Activated effector memory CD4-positive, alpha-beta T cell treated with Interleukin-2 at 50 U/mL for 16 hours (primary cell): ENCODE results near the gene AK4.
"Not testable (repeated sequence)": the region's sequence is repeated elsewhere in the genome, so short reads cannot be mapped to it uniquely, and the experiment has no call there.

Experiments used
- DNase-seq: peaks from one replicate; pipeline ENCODE4 v3.0.0-alpha.2; 2020

Gene AK4

DNA sequence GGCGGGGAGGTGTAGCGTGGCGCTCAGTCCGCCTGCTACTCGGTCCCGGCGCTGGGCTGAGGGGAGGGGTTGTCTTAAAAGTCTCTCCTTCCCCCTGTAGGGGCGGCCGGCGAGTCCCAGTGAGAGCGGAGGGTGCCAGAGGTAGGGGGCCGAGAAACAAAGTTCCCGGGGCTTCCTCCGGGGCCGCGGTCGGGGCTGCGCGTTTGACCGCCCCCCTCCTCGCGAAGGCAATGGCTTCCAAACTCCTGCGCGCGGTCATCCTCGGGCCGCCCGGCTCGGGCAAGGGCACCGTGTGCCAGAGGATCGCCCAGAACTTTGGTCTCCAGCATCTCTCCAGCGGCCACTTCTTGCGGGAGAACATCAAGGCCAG is at the start of gene AK4:
AK4 (plus strand) TSS at position 26 of the 370 bp plus-strand sequence; CDS start at position 231, 205 bp downstream.
- not testable (repeated sequence) for DNase-seq

DNA sequence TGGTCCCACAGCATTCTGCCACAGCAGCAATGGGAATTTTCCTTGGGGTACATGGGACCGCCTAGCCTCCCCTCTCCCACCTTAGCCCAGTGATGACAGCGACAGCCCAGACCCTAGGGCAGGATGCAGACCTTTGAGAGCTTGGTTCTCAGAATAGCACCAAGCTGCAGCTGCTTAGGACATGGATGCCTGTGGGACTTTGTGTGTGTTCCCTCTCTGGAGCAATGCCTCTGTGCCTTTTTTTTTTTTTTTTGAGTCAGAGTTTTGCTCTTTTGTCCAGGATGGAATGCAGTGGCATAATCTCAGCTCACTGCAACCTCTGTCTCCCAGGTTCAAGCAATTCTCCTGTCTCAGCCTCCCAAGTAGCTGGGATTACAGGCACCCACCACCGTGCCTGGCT is 44.2 kb upstream of the AK4 start:
- DNase-seq = no peak

- DNase-seq = no peak
Observed at GRCh38 chr1:65104854-65105534, 43.0 kb upstream of the AK4 start.

DNA sequence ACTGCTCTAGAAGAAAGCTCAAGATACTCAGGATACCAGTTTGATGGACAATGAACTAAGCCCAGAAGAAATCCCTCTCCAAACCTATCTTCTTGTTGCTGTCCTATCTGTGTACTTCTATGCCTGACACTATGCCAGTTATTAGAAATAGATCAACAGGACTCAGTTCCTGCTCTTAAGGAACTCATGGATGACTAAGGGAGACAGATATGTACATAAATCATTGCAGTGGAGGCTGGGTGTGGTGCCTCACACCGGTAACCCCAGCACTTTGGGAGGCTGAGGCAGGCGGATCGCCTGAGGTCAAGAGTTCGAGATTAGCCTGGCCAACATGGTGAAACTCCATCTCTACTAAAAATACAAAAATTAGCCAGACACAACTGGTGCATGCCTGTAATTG is 42.4 kb upstream of the AK4 start:
- DNase-seq = no peak

DNA sequence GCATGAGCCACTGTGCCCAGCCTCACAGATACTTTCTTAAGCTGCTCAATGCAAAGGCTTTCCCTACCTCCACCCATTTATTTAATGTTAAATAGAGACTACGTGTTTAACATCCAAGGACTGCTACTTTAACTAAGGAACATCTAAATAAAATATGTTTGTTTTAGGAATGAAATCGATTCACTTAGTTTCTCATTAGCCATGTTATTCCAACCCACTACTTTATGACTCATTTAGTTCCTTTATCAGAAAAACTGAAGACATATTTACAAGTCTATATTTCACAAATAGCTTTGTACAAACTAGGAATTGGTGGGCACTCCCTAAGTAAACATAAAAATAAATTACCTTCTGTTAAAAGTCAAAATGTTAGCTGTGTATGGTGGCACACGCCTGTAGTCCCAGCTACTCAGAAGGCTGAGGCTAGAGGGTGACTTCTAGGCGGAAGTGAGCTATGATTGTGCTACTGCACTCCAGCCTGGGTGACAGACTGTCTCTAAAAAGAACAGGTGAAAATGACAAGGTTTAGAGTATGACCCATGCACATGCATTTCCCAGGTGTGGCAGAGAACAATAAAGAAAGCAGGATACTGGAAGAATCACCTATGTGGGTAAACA is 39.9 kb upstream of the AK4 start:
- no peak for DNase-seq

DNA sequence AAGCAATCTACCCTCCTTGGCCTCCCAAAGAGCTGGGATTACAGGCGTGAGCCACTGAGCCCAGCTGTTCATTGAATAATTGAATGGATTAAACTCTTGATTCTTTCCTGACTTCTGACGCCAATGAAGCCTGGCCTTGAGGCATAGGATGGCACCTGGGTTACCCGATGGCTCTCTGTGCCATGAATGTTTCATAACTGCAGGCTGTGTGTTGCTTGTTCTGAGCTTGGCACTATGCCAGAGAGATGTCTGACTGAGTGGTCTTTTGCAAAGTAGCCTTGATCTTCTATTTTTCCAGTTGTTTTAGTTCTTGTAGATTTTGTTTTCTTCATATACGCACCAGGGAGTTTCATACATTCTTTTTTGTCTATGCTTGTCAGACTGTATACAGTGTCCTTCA is 38.5 kb upstream of the AK4 start:
- DNase-seq = no peak

DNA sequence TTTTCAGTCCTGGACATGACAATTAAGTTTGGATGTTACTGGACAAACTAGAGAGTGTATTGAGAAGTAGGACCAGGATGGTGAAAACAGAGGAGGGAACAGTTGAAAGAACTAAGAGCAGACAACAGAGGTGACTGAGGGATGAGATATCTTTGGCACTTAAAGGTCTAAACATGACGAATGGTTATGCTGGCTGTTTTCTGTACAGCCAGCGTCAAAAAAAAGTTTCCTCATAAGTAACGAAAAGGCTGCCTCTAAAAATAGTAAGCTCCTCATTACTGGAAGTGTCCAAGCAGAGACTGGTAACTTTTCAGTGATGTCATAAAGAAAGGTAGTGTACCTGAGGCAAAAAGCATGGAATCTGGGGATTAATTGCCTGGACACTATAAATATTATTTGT is 35.2 kb upstream of the AK4 start:
- DNase-seq = no peak

- DNase-seq = no peak
Observed at GRCh38 chr1:65113298-65113697, 34.7 kb upstream of the AK4 start.

- no peak for DNase-seq
Observed at GRCh38 chr1:65114322-65114721, 33.7 kb upstream of the AK4 start.

DNA sequence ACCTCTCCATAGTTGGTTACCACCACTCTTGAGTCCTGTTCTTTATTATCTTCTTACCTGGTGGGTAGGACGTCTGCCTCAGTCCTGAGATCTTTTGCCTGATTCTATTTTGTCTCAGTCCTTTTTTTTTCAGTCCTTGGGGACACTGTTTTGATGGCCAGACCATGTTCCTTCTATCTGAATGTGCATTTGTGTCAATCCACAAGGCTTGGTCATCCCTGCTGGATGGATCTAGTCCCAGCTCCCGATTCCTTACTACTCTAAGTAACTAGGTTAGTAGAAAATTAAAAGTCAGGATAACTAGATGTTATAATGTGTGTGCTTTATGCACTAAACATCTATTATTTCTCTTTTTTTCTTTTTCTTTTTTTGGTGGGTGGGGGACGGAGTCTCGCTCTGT is 28.1 kb upstream of the AK4 start:
- DNase-seq = no peak

GRCh38 chr1:65129104-65129503 is 18.9 kb upstream of the AK4 start:
- not testable (repeated sequence) for DNase-seq

DNA sequence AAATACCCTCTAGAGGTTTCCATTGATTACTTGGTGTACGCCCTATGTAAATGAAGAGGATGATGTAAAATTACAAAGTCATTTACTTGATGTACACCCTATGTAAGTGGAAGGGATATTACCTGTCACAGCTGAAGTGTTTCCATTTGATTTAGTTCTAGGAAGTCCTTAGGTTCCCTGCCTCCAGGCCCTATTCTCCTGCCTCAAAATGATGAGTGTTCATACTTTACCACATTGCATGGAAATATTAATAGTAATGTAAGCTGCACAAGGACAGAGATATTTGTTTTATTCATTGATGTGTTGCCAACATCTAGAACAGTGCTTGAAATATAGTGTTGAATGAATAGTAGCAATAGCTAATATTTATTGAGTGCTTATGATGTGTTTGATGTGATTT is 9.5 kb upstream of the AK4 start:
- no peak for DNase-seq

- not testable (repeated sequence) for DNase-seq
Observed at GRCh38 chr1:65139793-65140192, 8.2 kb upstream of the AK4 start.

- no peak for DNase-seq
Observed at GRCh38 chr1:65141394-65141793, 6.6 kb upstream of the AK4 start.

GRCh38 chr1:65141918-65142317 is 6.1 kb upstream of the AK4 start:
- DNase-seq = no peak

- not testable (repeated sequence) for DNase-seq
Observed at GRCh38 chr1:65143112-65143658, 4.8 kb upstream of the AK4 start.

- no peak for DNase-seq
Observed at GRCh38 chr1:65146908-65147423, 1.0 kb upstream of the AK4 start.

DNA sequence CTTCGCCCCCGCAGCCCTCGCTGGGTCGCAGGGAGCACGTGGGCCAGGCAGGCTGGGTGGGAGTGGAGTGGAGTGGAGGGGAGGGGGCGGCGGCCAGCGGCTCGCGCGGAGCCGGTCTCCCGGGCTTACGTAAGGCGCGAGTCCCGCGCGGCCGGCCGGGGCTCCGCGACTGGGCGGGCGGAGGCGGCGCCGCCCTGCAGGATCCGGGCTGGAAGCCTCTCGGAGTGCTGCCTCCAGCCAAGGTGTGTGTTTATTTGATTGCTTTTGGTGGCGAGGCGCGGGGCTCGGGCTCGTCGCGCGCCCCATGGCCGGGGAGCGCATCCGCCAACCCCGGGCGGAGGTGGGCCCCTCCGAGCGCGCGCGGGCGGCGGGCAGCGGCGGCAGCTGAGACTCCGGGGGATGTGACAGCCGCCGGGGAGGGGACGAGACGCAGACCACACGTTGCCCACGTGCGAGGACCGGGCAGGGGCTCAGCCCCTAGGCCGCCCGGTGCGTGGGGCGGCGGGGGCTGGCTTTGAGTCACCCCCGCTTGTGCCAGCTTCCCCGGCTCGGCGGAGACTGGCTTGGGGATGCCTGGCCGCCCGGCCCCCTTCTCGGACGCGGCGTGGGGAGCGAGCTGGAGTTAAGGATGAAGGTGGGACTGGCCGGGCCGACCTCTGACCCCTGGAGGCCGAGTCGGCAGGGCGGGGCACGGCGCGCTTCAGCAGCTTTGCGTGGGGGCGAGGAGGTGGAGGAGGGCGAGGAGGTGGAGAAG is 402 bp upstream of the AK4 start:
- no peak for DNase-seq

GRCh38 chr1:65148548-65149350 is 746 bp downstream of the AK4 start:
- DNase-seq = no peak

GRCh38 chr1:65149351-65150107 is 1.5 kb downstream of the AK4 start:
- no peak for DNase-seq

DNA sequence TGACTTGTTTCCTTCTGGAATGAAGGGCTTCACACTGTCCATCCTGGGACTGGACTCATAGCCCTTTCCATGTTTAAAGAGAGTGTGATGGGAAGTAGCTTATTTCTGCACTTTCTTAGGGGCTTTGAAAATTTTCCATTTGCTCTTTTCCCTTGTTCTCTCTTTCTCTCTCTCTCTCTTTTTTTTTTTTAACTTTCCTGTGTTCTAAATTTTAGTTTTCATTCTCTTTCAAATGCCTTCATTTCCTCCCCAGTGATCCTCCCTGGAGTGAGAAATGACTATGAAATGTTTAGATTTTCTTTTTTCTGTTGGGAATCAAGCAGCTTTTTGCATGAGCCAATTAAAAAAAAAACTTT is 2.1 kb downstream of the AK4 start:
- no peak for DNase-seq
